ENCODE results near the gene NRG3.

NRG3 gene

GRCh38 chr10:82267465-82267864, 392.5 kb downstream of the NRG3 start:
- in situ Hi-C loops (cut with HindIII; ENCODE audit: low pct_ligation_motif_present, low sequenced_read_pairs), result no loop called here
- TF ChIP-seq, protein P1, sequence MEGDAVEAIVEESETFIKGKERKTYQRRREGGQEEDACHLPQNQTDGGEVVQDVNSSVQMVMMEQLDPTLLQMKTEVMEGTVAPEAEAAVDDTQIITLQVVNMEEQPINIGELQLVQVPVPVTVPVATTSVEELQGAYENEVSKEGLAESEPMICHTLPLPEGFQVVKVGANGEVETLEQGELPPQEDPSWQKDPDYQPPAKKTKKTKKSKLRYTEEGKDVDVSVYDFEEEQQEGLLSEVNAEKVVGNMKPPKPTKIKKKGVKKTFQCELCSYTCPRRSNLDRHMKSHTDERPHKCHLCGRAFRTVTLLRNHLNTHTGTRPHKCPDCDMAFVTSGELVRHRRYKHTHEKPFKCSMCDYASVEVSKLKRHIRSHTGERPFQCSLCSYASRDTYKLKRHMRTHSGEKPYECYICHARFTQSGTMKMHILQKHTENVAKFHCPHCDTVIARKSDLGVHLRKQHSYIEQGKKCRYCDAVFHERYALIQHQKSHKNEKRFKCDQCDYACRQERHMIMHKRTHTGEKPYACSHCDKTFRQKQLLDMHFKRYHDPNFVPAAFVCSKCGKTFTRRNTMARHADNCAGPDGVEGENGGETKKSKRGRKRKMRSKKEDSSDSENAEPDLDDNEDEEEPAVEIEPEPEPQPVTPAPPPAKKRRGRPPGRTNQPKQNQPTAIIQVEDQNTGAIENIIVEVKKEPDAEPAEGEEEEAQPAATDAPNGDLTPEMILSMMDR (IDR thresholded peaks at IDR 0.05; ENCODE audit: low read depth, low read length, missing control alignments), result no peak
- no peaks in the 10 kb centered on the region for H3K27me3 ChIP-seq (replicated peaks)
- no peak overlapping the region for H3K4me3 ChIP-seq (ENCODE audit: low read depth, low read length)
- no peak overlapping the region for H3K27ac ChIP-seq
- H3K36me3 ChIP-seq (replicated peaks), result no peaks in the 10 kb centered on the region
- DNase-seq, result no peak

DNA sequence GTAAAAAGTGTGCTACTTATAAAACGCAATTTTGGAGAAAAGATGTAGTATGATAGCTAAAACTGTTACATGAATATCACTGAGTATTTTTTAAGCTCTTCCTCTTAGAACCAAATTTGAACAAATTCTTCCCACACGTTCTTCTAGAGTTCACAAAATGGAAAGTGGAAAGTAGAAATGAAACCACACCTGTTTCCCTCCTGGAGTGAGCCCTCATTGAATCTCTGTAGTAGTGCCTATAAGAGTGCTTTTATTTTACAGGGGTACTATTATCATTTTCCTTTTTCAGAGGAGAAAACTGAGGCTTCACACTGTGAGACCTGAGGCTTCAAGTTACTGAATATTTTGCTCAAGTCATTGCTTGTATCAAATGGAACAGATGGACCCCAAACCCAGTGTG, 393.0 kb downstream of the NRG3 start:
- Histone ChIP-seq H3K36me3 (replicated peaks) (no peaks in the 10 kb centered on the region), H3K27ac (no peak overlapping the region), H3K4me3 (ENCODE audit: low read depth, low read length) (no peak overlapping the region), H3K27me3 (replicated peaks) (no peaks in the 10 kb centered on the region)
- no peak for DNase-seq
- in situ Hi-C loops (cut with HindIII; ENCODE audit: low pct_ligation_motif_present, low sequenced_read_pairs), result no loop called here
- TF ChIP-seq, protein P1 (IDR thresholded peaks at IDR 0.05; ENCODE audit: low read depth, low read length, missing control alignments), result no peak

- Histone ChIP-seq H3K36me3 (replicated peaks) (no peaks in the 10 kb centered on the region), H3K4me3 (ENCODE audit: low read depth, low read length) (no peak overlapping the region), H3K27ac (no peak overlapping the region), H3K27me3 (replicated peaks) (no peaks in the 10 kb centered on the region)
- no peak for DNase-seq
- TF ChIP-seq, protein P1 (IDR thresholded peaks at IDR 0.05; ENCODE audit: low read depth, low read length, missing control alignments), result no peak
- in situ Hi-C loops (cut with HindIII; ENCODE audit: low pct_ligation_motif_present, low sequenced_read_pairs), result no loop called here
These were observed 402.6 kb downstream of the NRG3 start for GRCh38 chr10:82277591-82277990.

- H3K27ac ChIP-seq, result no peak overlapping the region
- no peaks in the 10 kb centered on the region for H3K27me3 ChIP-seq (replicated peaks)
- no peak for DNase-seq
- H3K4me3 ChIP-seq (ENCODE audit: low read depth, low read length), result no peak overlapping the region
- TF ChIP-seq, protein P1 (IDR thresholded peaks at IDR 0.05; ENCODE audit: low read depth, low read length, missing control alignments), result no peak
- in situ Hi-C loops (cut with HindIII; ENCODE audit: low pct_ligation_motif_present, low sequenced_read_pairs), result no loop called here
- no peaks in the 10 kb centered on the region for H3K36me3 ChIP-seq (replicated peaks)
These were observed 403.6 kb downstream of the NRG3 start for GRCh38 chr10:82278401-82279182.

- in situ Hi-C loops (cut with HindIII; ENCODE audit: low pct_ligation_motif_present, low sequenced_read_pairs), result no loop called here
- H3K4me3 ChIP-seq (ENCODE audit: low read depth, low read length), result no peak overlapping the region
- TF ChIP-seq, protein P1 (IDR thresholded peaks at IDR 0.05; ENCODE audit: low read depth, low read length, missing control alignments), result no peak
- no peaks in the 10 kb centered on the region for H3K36me3 ChIP-seq (replicated peaks)
- H3K27ac ChIP-seq, result no peak overlapping the region
- H3K27me3 ChIP-seq (replicated peaks), result no peaks in the 10 kb centered on the region
- DNase-seq, result no peak
These were observed 407.9 kb downstream of the NRG3 start for GRCh38 chr10:82282782-82283456.

All from brain microvascular endothelial cell (primary cell).